ENCODE results near the gene CEACAM4. TPM values are rescaled to one million over a fixed set of nuclear protein-coding genes. Genes with fewer than 3 reads are reported as not detected.

Gene CEACAM4
- total RNA-seq, 1 experiment from 2014 or later: not detected

DNA sequence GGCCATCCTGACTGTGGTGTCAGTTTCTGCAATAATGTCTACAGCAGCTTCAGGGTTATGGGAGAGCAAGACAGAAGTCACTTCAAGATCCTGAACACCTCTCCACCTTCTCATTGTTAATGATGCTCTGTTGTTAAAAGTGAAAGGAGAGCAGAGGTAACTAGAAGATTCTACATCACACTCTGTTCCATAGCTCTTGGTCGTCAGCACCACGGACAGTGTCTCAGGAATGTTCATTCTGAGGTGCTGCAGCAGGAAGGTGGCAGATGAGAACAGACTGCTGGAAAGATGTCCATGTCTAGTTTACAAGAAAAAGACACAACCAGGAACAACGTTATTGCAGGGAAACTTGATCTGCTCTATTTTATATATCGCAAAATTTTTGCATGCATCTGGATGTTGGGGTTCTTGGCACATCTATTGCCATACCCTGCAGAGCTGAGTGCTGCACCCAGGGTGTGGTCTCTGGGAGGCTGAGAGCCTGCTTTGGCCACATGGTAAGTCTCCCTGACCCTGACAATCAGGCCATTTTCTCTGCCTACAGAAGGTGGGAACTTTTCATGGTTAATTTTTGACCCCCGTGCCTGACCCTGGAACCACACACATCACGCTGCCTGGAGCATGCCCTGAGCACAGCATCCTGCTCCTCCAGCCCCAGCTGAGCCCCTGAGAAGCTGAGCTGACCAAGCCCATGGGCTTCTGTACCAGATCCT, 38.2 kb downstream of the CEACAM4 start:
- CTCF ChIA-PET: interaction anchor here (0.6 kb wide), 2 partner anchors 46 to 233 kb away, joined by 4 to 5 read pairs; no protein-coding TSS in a partner anchor
- DNase-seq (ENCODE audit: low spot score): peak; percentile 57
- H3K27ac ChIP-seq (ENCODE audit: low read depth, low read length, poor library complexity, severe bottlenecking): no peak overlapping the region
- no peaks in the 10 kb centered on the region for H3K27me3 ChIP-seq (replicated peaks; ENCODE audit: insufficient read depth, low read depth, low read length, poor library complexity)
- H3K4me3 ChIP-seq (ENCODE audit: low read depth, low read length, poor library complexity, severe bottlenecking): no peak overlapping the region
- H3K9me3 ChIP-seq (ENCODE audit: low read depth, low read length, poor library complexity, severe bottlenecking): no peaks in the 10 kb centered on the region
- POLR2A ChIA-PET (ENCODE audit: low non-redundant PET): no interaction called here
- TF ChIP-seq, protein P1, sequence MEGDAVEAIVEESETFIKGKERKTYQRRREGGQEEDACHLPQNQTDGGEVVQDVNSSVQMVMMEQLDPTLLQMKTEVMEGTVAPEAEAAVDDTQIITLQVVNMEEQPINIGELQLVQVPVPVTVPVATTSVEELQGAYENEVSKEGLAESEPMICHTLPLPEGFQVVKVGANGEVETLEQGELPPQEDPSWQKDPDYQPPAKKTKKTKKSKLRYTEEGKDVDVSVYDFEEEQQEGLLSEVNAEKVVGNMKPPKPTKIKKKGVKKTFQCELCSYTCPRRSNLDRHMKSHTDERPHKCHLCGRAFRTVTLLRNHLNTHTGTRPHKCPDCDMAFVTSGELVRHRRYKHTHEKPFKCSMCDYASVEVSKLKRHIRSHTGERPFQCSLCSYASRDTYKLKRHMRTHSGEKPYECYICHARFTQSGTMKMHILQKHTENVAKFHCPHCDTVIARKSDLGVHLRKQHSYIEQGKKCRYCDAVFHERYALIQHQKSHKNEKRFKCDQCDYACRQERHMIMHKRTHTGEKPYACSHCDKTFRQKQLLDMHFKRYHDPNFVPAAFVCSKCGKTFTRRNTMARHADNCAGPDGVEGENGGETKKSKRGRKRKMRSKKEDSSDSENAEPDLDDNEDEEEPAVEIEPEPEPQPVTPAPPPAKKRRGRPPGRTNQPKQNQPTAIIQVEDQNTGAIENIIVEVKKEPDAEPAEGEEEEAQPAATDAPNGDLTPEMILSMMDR (conservative IDR thresholded peaks at IDR 0.05; ENCODE audit: low read depth, low read length): no peak
- no peak for TF ChIP-seq EZH2 (IDR thresholded peaks at IDR 0.05; ENCODE audit: borderline replicate concordance, low read depth, low read length, poor library complexity, severe bottlenecking)
- intact Hi-C loops (cut with micrococcal nuclease; ENCODE audit: unreplicated experiment): no loop called here
- H3K4me1 ChIP-seq (ENCODE audit: insufficient read depth, low read length, poor library complexity, severe bottlenecking): no peaks in the 10 kb centered on the region
- H3K36me3 ChIP-seq (ENCODE audit: insufficient read depth, low read length, poor library complexity, severe bottlenecking): no peaks in the 10 kb centered on the region
- no TSS peak for BruUV-seq (replicated peaks)

DNA sequence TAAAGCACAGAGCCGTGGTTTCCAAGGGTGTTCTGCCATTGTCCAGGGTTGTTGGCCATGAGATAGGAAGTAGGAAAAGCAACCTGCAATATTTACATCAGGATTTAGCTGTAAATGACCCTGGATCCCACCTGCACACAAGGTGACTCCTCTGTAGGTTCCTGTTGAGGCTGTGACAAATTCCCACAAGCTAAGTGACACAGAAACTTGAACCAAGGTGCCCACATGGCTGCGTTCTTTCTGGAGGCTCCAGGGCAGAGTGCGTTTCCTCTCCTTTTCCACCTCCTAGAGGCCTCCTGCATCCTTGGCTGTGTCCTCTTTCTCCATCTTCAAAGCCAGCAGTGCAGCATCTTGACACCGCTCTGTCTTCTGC, 39.0 kb downstream of the CEACAM4 start:
- no peak for DNase-seq (ENCODE audit: low spot score)
- Histone ChIP-seq H3K27ac (ENCODE audit: low read depth, low read length, poor library complexity, severe bottlenecking) (no peak overlapping the region), H3K9me3 (ENCODE audit: low read depth, low read length, poor library complexity, severe bottlenecking) (no peaks in the 10 kb centered on the region), H3K4me3 (ENCODE audit: low read depth, low read length, poor library complexity, severe bottlenecking) (no peak overlapping the region), H3K36me3 (ENCODE audit: insufficient read depth, low read length, poor library complexity, severe bottlenecking) (no peaks in the 10 kb centered on the region), H3K27me3 (replicated peaks; ENCODE audit: insufficient read depth, low read depth, low read length, poor library complexity) (no peaks in the 10 kb centered on the region), H3K4me1 (ENCODE audit: insufficient read depth, low read length, poor library complexity, severe bottlenecking) (no peaks in the 10 kb centered on the region)
- CTCF ChIA-PET: interaction anchor here (0.6 kb wide), 2 partner anchors 45 to 234 kb away, joined by 4 to 5 read pairs; no protein-coding TSS in a partner anchor
- POLR2A ChIA-PET (ENCODE audit: low non-redundant PET): no interaction called here
- no TSS peak for BruUV-seq (replicated peaks)
- intact Hi-C loops (cut with micrococcal nuclease; ENCODE audit: unreplicated experiment): no loop called here
- TF ChIP-seq, protein P1 (conservative IDR thresholded peaks at IDR 0.05; ENCODE audit: low read depth, low read length): no peak
- TF ChIP-seq EZH2 (IDR thresholded peaks at IDR 0.05; ENCODE audit: borderline replicate concordance, low read depth, low read length, poor library complexity, severe bottlenecking): no peak

DNA sequence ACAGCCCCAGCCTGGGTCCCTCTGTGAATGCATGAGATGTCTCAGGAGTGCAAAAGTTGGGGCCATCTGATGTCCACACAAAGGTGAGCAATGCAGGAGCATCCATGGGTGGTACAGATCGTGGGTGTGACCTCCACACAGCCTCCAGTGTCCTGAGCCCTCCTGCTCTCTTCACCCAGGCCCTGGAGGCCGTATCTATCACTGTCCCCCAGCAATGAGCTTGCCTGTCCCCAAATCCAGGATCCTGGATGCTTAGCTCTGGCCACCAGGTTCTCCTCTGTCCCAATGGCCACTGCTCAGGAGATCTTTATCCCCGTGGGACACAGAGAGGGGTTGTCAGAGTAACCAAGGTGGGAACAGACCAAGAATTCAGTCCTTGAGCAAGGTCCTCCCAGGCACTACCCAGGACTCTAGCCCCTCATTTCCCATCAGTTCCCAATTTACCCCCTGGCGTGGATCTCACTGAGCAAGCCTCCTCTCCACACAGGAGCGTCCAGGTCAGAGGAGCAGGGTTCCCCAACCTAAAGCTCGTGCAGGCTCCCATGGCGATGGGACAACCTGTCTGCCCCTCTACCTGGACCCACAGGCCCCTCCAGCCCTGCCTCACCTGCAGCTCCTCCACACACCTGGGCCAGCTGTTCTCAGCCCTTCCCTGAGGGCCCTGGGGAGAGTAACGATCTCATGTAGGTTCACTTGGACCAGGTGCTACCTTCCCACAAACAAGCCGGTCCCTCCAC, 39.6 kb downstream of the CEACAM4 start:
- ChIA-PET CTCF (no interaction called here), POLR2A (ENCODE audit: low non-redundant PET) (no interaction called here)
- no peak for DNase-seq (ENCODE audit: low spot score)
- TF ChIP-seq, protein P1 (conservative IDR thresholded peaks at IDR 0.05; ENCODE audit: low read depth, low read length): no peak
- Histone ChIP-seq H3K36me3 (ENCODE audit: insufficient read depth, low read length, poor library complexity, severe bottlenecking) (no peaks in the 10 kb centered on the region), H3K27ac (ENCODE audit: low read depth, low read length, poor library complexity, severe bottlenecking) (no peak overlapping the region), H3K9me3 (ENCODE audit: low read depth, low read length, poor library complexity, severe bottlenecking) (no peaks in the 10 kb centered on the region), H3K4me3 (ENCODE audit: low read depth, low read length, poor library complexity, severe bottlenecking) (no peak overlapping the region), H3K4me1 (ENCODE audit: insufficient read depth, low read length, poor library complexity, severe bottlenecking) (no peaks in the 10 kb centered on the region), H3K27me3 (replicated peaks; ENCODE audit: insufficient read depth, low read depth, low read length, poor library complexity) (no peaks in the 10 kb centered on the region)
- no TSS peak for BruUV-seq (replicated peaks)
- intact Hi-C loops (cut with micrococcal nuclease; ENCODE audit: unreplicated experiment): no loop called here
